ENCODE measurements around the gene TJP2. TPM values are rescaled to one million over a fixed set of nuclear protein-coding genes. Genes with fewer than 3 reads are reported as not detected.

Gene TJP2
- total RNA-seq, 4 donors from 2014 or later, result 39.3 to 147 (median 104) TPM

DNA sequence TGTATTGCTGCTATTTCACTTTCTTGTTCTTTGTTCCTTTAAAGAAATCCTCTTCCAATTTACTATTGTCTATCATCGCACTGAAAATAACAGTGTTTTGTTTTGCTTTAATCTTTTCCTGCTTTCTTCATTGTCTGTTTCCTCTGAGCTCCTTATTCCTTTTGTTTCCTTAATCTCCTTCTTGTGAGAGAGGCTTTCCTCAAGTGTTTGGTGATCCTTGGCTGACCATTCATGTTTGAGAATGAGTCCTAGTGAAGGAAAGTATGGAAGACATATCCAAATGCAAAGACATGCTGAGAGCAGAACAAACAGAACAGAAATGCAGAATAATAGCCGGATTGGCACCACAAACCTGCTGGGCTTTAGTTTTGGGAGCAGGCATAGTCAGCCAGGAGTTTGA is 108.9 kb downstream of the TJP2 start:
- TF ChIP-seq POLR2A (IDR thresholded peaks at IDR 0.05), result no peak
- TF ChIP-seq, protein P1, sequence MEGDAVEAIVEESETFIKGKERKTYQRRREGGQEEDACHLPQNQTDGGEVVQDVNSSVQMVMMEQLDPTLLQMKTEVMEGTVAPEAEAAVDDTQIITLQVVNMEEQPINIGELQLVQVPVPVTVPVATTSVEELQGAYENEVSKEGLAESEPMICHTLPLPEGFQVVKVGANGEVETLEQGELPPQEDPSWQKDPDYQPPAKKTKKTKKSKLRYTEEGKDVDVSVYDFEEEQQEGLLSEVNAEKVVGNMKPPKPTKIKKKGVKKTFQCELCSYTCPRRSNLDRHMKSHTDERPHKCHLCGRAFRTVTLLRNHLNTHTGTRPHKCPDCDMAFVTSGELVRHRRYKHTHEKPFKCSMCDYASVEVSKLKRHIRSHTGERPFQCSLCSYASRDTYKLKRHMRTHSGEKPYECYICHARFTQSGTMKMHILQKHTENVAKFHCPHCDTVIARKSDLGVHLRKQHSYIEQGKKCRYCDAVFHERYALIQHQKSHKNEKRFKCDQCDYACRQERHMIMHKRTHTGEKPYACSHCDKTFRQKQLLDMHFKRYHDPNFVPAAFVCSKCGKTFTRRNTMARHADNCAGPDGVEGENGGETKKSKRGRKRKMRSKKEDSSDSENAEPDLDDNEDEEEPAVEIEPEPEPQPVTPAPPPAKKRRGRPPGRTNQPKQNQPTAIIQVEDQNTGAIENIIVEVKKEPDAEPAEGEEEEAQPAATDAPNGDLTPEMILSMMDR (IDR thresholded peaks at IDR 0.05), result no peak
- TF ChIP-seq EP300 (IDR thresholded peaks at IDR 0.05), result no peak
- no peak for TF ChIP-seq POLR2AphosphoS5 (IDR thresholded peaks at IDR 0.05)
- H3K9me3 ChIP-seq, result no peaks in the 10 kb centered on the region
- WGBS, 2 donors (ENCODE audit: low coverage in 1 of 2), result 47 to 51% methylated on average over 2 of the region's 2 CpGs
- H3K27ac ChIP-seq, result no peak overlapping the region
- no peaks in the 10 kb centered on the region for H3K27me3 ChIP-seq
- ATAC-seq, result no peak
- H3K4me1 ChIP-seq, result no peaks in the 10 kb centered on the region
- H3K4me3 ChIP-seq, result no peak overlapping the region
- no peaks in the 10 kb centered on the region for H3K36me3 ChIP-seq

DNA sequence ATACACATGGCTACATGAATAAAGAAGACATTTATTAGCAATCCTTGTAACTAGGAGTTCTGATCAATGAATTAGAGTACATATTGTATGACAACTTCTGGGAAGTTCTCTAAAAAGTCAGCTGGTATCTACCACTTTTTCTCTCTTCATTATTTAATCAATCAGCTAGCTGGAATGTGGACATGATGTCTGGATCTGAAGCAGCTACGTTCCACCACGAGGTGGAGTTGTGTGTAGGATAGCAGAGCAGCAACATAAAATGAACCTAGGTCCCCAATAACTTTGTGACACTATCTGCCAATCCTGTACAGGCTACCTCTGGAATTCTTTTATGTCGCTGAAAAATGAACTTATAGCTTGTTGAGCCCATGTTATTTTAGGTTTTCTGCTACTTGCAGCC is 118.0 kb downstream of the TJP2 start:
- Histone ChIP-seq H3K4me1 (peaks cover 0 to 13% (median 0%) of the 10 kb centered on the region in 3 donors), H3K27ac (no peak overlapping the region), H3K9me3 (no peaks in the 10 kb centered on the region), H3K36me3 (no peaks in the 10 kb centered on the region), H3K27me3 (no peaks in the 10 kb centered on the region), H3K4me3 (no peak overlapping the region)
- TF ChIP-seq, protein P1 (IDR thresholded peaks at IDR 0.05), result no peak
- TF ChIP-seq POLR2AphosphoS5 (IDR thresholded peaks at IDR 0.05) (no peak), EP300 (IDR thresholded peaks at IDR 0.05) (no peak), POLR2A (IDR thresholded peaks at IDR 0.05) (no peak)
- WGBS, 2 donors (ENCODE audit: low coverage in 1 of 2), result 81 to 82% methylated on average over 1 to 3 of the region's 3 CpGs
- ATAC-seq, result no peak

GRCh38 chr9:69293156-69293555 is 119.1 kb downstream of the TJP2 start:
- WGBS, 2 donors (ENCODE audit: low coverage in 1 of 2), result 10 to 27% methylated on average over 1 of the region's 1 CpG
- ATAC-seq, result no peak
- Histone ChIP-seq H3K27ac (no peak overlapping the region), H3K36me3 (no peaks in the 10 kb centered on the region), H3K9me3 (no peaks in the 10 kb centered on the region), H3K4me1 (peaks cover 0 to 20% (median 0%) of the 10 kb centered on the region in 3 donors), H3K4me3 (no peak overlapping the region), H3K27me3 (no peaks in the 10 kb centered on the region)
- no peak for TF ChIP-seq POLR2A (IDR thresholded peaks at IDR 0.05)
- TF ChIP-seq POLR2AphosphoS5 (IDR thresholded peaks at IDR 0.05), result no peak
- TF ChIP-seq EP300 (IDR thresholded peaks at IDR 0.05), result no peak
- TF ChIP-seq, protein P1 (IDR thresholded peaks at IDR 0.05), result no peak

DNA sequence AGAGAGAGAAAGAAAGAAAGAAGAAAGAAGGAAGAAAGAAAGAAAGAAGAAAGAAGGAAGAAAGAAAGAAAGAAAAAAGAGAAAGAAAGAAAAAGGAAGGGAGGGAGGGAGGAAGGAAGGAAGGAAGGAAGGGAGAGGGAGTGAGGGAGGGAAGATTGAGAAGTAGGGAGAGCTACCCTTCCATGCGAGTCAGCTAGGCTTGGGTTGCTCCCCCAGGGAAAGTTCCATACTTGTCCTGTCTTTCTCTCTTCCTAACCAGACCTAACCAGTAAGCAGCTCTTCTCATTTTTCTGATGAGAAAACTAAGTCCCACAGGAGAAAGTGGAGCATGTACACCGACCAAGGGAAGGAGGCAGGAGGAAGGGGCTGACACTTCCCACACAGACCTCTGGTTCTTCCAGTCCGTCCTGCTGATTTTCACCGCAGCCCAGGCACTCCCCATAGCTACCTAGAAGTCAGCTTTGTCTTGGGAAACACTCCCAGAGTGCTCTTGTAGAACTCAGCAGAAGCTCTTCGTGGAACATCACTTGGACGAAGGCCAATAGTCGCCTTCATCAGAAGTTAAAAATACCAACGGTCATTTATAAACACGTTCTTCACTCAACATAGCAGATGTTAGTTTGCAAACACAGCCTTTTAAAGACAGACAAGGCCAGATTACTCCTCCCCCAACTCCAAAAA is 121.9 kb downstream of the TJP2 start:
- peak overlapping the region in 3 of 4 donors; percentile 39 to 69 (median 67) for H3K27ac ChIP-seq
- H3K4me1 ChIP-seq, result peaks cover 0 to 32% (median 0%) of the 10 kb centered on the region in 3 donors
- no peaks in the 10 kb centered on the region for H3K9me3 ChIP-seq
- WGBS, 2 donors (ENCODE audit: low coverage in 1 of 2), result 20 to 29% methylated on average over 7 to 9 of the region's 9 CpGs
- no peaks in the 10 kb centered on the region for H3K27me3 ChIP-seq
- no peak overlapping the region for H3K4me3 ChIP-seq
- ATAC-seq, result no peak
- H3K36me3 ChIP-seq, result no peaks in the 10 kb centered on the region
- TF ChIP-seq, protein P1 (IDR thresholded peaks at IDR 0.05), result no peak
- no peak for TF ChIP-seq POLR2A (IDR thresholded peaks at IDR 0.05)
- no peak for TF ChIP-seq POLR2AphosphoS5 (IDR thresholded peaks at IDR 0.05)
- no peak for TF ChIP-seq EP300 (IDR thresholded peaks at IDR 0.05)
